ENCODE results near the gene TAF6.

GRCh38 chr7:100118388-100119071 lies 628 bp downstream of the TAF6 start:
- TF ChIP-seq EZH2phosphoT487 (IDR thresholded peaks at IDR 0.05; ENCODE audit: insufficient read depth, low read depth) (no peak), EZH2 (IDR thresholded peaks at IDR 0.05; ENCODE audit: insufficient read depth, poor library complexity, severe bottlenecking) (no peak)
